K562 (cell line): ENCODE measurements around the gene PLA1A.

Experiments
- ARID3A ChIP-seq: IDR thresholded peaks from 2 replicates; pipeline ENCODE4 v1.6.1; 2012; ENCODE audit warnings: low read depth, low read length, improper control_type of control experiment, borderline replicate concordance
- BCLAF1 ChIP-seq, 2 experiments: fragments of 450-650 bp in 1 of 2; IDR thresholded peaks; 2 replicates each; pipeline ENCODE4 v1.6.1; 2011 to 2017; ENCODE audit warnings: low read depth in 2 of 2, antibody characterized with exemption in 1 of 2, borderline replicate concordance in 1 of 2, low read length in 1 of 2, mild to moderate bottlenecking in 1 of 2, mixed read lengths in 1 of 2; ENCODE audit not compliant: control insufficient read depth in 1 of 2
- KLF1 ChIP-seq: fragments of 450-650 bp; IDR thresholded peaks from 2 replicates; pipeline ENCODE4 v1.6.1; 2016; ENCODE audit warnings: missing genetic modification characterization, missing compliant biosample characterization
- NRF1 ChIP-seq, 2 experiments: fragments of 450-650 bp; IDR thresholded peaks in 1 of 2; conservative IDR thresholded peaks in 1 of 2; 2 replicates each; pipeline ENCODE4 v1.6.1; 2014; ENCODE audit warnings: mild to moderate bottlenecking in 2 of 2
- PCBP2 ChIP-seq: fragments of 200-400 bp; formaldehyde crosslinking; IDR thresholded peaks from 2 replicates; pipeline ENCODE4 v1.6.1; 2018; ENCODE audit warnings: low read length, low read depth, mild to moderate bottlenecking, moderate library complexity; ENCODE audit not compliant: poor library complexity, severe bottlenecking
- POLR2A ChIP-seq: fragments of 450-650 bp; conservative IDR thresholded peaks from 2 replicates; pipeline ENCODE4 v1.6.1; 2016
- POLR2AphosphoS5 ChIP-seq: IDR thresholded peaks from 2 replicates; pipeline ENCODE4 v1.6.1; 2011; ENCODE audit warnings: mild to moderate bottlenecking, low read depth, low read length, moderate library complexity; ENCODE audit not compliant: control insufficient read depth, insufficient read depth
- SP1 ChIP-seq: sonication (generic); formaldehyde crosslinking; IDR thresholded peaks from 2 replicates; pipeline ENCODE4 v1.8.1; 2022; ENCODE audit warnings: mild to moderate bottlenecking, missing genetic modification reagents
- TFAP4 ChIP-seq: sonication (generic); formaldehyde crosslinking; IDR thresholded peaks from 2 replicates; pipeline ENCODE4 v1.8.0; 2022; ENCODE audit warnings: missing genetic modification reagents, mild to moderate bottlenecking, moderate library complexity, borderline replicate concordance
- ZNF175 ChIP-seq: fragments of 200-800 bp; sonication (Bioruptor generic); IDR thresholded peaks from 2 replicates; pipeline ENCODE4 v1.6.1; 2016; ENCODE audit warnings: low read depth, mild to moderate bottlenecking, missing genetic modification characterization, missing compliant biosample characterization
- ZNF23 ChIP-seq: fragments of 250-450 bp; sonication (Bioruptor Pico); IDR thresholded peaks from 2 replicates; pipeline ENCODE4 v1.4.0; 2020; ENCODE audit warnings: mild to moderate bottlenecking
- ZNF444 ChIP-seq: fragments of 250-450 bp; sonication (Bioruptor Pico); IDR thresholded peaks from 2 replicates; pipeline ENCODE4 v1.4.0; 2020; ENCODE audit warnings: mild to moderate bottlenecking, moderate library complexity

- TF ChIP-seq POLR2A (no peak), POLR2AphosphoS5 (no peak), NRF1 (conservative IDR thresholded peaks at IDR 0.05 in 1 of 2, IDR thresholded peaks at IDR 0.05 in 1 of 2) (no peak), ZNF23 (no peak), PCBP2 (no peak), ARID3A (no peak), ZNF444 (CRISPR knock-in tag) (no peak), KLF1 (tag) (no peak), SP1 (CRISPR knock-in tag) (no peak), ZNF175 (no peak; the same call in 1 of the 2 replicates), BCLAF1 (IDR thresholded peaks at IDR 0.05; ENCODE audit: borderline replicate concordance in 1 of 2, control insufficient read depth in 1 of 2, low read depth in 2 of 2, low read length in 1 of 2) (no peak), TFAP4 (no peak)
Observed at GRCh38 chr3:119637679-119638477, 40.2 kb downstream of the PLA1A start.
